NCI-H2196 treated with DMSO at 0.1 percent for 48 hours (cell line): Measurements from ENCODE around the gene IFITM1.
"Not testable (repeated sequence)": the region's sequence is repeated elsewhere in the genome, so short reads cannot be mapped to it uniquely, and the experiment has no call there.

ENCODE experiments used
- DNase-seq: peaks from one replicate; lab custom pipeline; 2025; ENCODE audit not compliant: unreplicated experiment; lab: John Stamatoyannopoulos, UW

Gene IFITM1

GRCh38 chr11:325796-326591 lies 12.2 kb downstream of the IFITM1 start:
- DNase-seq = no peak

GRCh38 chr11:326592-326841 lies 12.7 kb downstream of the IFITM1 start:
- DNase-seq = no peak

- no peak for DNase-seq
Observed at GRCh38 chr11:326842-327580, 13.2 kb downstream of the IFITM1 start.

GRCh38 chr11:327581-327923 lies 13.7 kb downstream of the IFITM1 start:
- no peak for DNase-seq

- DNase-seq = no peak
Observed at GRCh38 chr11:328012-328411, 14.2 kb downstream of the IFITM1 start.

GRCh38 chr11:328516-329100 lies 14.8 kb downstream of the IFITM1 start:
- not testable (repeated sequence) for DNase-seq

- no peak for DNase-seq
Observed at GRCh38 chr11:329886-330253, 16.0 kb downstream of the IFITM1 start.

- DNase-seq = no peak
Observed at GRCh38 chr11:330307-330693, 16.5 kb downstream of the IFITM1 start.

GRCh38 chr11:330694-331357 lies 17.0 kb downstream of the IFITM1 start:
- no peak for DNase-seq

GRCh38 chr11:331358-332060 lies 17.7 kb downstream of the IFITM1 start:
- no peak for DNase-seq

- no peak for DNase-seq
Observed at GRCh38 chr11:332651-333480, 19.0 kb downstream of the IFITM1 start.

- DNase-seq = not testable (repeated sequence)
Observed at GRCh38 chr11:333616-334263, 19.9 kb downstream of the IFITM1 start.

GRCh38 chr11:334264-334994 lies 20.6 kb downstream of the IFITM1 start:
- no peak for DNase-seq

GRCh38 chr11:335779-336658 lies 22.2 kb downstream of the IFITM1 start:
- DNase-seq = no peak

GRCh38 chr11:336659-337198 lies 22.9 kb downstream of the IFITM1 start:
- DNase-seq = no peak

- no peak for DNase-seq
Observed at GRCh38 chr11:337711-338110, 23.9 kb downstream of the IFITM1 start.

- no peak for DNase-seq
Observed at GRCh38 chr11:339963-340362, 26.1 kb downstream of the IFITM1 start.
